ENCODE measurements around the gene MAPK9.

DNA sequence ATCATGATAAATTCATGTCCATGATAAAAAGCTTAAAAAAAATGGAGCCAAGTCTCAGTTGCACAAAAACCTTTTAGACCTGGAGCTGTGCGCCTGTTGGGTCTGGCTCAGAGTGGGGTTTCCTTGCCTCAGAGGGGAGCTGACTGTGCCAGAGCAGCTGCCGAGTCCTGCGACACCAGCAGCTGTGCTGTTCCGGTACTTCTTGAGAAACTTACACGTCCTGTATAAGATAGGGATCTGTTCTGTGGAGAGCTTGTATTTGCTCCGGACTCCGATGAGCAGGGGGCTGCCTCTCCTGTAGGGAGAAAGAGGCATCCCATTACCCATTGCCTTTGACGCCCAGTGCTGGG, 32.7 kb upstream of the MAPK9 start:
- TF ChIP-seq CTCF (IDR thresholded peaks at IDR 0.05 in 8 of 11, conservative IDR thresholded peaks at IDR 0.05 in 3 of 11) = no peak
- no peak for TF ChIP-seq POLR2A (IDR thresholded peaks at IDR 0.05)

Measured in spleen (tissue), 7 donors.